Stimulated activated CD4-positive, alpha-beta T cell treated with anti-CD3 and anti-CD28 coated beads, Interleukin-15, amount 100 ng/mL, for 48 hours (primary cell): Measurements from ENCODE around the gene PAX8.

Experiments
- DNase-seq, 2 donors: peaks; one replicate each; pipeline ENCODE4 v3.0.0-alpha.2; 2020; ENCODE audit warnings: low read depth in 2 of 2

Gene PAX8

DNA sequence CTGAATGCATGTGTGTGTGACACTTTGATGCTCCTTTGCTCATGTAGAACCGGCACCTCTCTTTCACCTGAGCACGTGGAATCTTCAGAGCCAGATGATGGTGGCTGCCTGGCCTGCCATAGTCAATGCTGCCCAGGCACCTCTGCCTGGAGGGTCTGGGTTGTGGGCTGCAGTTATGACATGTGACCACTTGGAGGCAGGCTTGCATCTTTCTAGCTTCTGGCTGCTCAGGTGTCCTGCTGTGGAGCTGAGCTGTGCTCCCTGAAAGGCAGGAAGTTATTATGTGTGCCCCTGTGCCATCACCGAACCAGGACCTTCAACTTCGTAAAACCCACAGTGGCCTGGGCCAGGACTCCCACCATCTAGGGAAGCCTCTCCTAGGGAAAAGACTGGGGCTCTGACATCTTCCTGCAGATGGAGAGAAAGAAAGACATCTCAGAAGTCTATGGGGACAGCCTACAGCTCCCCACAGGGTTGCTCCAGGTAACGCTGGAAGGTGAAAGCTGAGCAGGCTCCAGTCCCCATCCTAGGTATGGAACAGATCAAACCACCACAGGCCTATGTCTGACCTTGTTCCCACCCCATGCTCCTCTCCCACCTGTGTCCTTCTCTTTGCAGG lies 74.7 kb downstream of the PAX8 start:
- peak; percentile 51 to 64 for DNase-seq

- no peak for DNase-seq
These were observed 75.5 kb downstream of the PAX8 start for GRCh38 chr2:113203217-113203530.

DNA sequence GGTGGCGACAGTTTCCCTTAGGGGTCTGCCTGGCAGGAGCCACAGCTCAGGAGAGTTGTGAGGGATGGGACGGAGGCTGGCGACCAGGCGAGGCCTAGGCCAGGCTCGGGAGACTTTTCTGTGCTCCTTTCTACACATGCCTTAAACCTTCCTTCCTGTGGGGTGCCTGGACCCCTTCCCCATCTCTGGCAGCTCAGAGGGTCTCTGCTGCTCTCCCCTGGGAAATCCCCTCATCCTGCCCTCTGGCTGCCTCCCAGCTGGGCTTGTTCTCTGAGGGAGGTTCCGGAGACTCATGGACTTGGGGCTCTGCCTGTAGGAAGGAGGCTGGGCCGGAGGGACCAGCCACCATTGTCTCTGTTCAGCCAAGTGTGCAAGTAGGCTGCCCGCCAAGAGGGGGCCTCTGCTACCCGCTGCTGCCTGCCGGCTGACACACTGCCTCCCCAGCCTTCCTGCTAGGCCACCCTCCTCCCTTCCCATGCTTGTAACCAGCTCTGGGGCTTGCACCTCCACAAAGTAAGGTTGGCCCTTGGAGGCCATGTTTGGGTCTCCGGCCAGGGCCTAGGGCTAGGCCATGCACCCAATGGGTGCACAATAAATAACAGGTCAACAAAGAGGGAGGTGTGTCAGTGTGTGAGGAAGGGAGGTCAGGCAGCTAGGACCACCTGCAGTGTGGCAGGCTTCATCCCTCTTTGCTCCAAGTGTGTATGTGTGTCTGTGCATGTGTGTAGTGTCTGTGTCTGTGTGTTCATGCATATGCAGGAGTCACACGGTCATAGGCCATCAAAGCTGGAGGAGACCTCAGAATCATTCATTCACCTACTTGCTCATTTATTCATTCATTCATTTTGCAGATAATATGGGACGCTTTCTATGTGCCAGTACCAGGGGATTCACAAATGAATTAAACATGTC lies 76.2 kb downstream of the PAX8 start:
- DNase-seq: no peak

GRCh38 chr2:113201496-113202304 lies 77.0 kb downstream of the PAX8 start:
- DNase-seq: no peak

- DNase-seq: no peak
These were observed 77.8 kb downstream of the PAX8 start for GRCh38 chr2:113200736-113201490.

DNA sequence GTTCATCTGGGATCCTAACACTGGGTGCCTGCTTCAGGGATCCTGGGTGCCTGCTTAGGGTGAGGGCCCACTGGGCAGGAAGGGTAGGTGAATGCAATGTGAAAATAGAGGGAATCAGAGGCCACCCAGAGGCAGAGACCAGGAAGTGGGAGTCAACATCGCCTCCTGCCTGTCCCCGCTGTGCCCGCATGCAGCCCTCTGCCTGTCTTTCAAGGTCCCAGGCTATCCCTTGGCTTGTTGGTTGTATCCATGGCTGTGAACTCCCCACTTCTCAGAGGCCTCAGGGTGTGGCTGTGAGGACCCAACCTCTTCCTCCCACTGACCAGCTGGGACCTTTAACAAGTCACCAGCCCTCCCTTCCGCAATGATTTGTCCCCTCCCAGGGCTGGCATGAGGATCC lies 78.5 kb downstream of the PAX8 start:
- DNase-seq: no peak

GRCh38 chr2:113198790-113199612 lies 79.7 kb downstream of the PAX8 start:
- DNase-seq: peak; percentile 59 to 68

DNA sequence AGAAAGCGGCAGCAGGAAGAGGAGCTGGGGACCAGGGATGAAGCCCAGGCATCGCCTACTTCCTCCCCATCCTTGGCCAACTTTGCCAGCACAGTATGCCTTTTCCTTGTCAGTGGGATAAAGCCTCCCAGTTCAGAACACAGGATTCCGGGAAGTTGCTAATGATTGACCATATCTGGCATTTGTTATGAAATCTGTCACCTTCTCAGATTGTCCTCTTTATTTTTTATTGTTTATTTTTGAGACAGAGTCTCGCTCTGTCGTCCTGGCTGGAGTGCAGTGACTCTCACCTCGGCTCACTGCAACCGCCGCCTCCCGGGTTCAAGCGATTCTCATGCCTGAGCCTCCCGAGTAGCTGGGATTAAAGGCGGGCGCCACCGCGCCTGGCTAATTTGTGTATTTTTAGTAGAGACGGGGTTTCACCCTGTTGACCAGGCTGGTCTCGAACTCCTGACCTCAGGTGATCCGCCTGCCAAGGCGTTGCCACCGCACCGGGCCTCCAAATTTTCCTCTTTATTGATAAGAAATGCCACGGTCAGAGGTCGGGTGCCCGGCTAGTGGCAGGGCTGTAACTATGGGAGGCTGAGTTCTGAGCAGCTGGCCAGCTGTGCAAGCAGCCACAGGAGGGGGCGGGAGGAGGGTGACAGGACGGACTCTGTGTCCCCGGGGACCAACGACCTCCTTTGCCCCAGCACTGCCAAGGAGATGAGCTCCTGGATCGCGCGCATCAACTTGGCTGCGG lies 80.5 kb downstream of the PAX8 start:
- DNase-seq: no peak

DNA sequence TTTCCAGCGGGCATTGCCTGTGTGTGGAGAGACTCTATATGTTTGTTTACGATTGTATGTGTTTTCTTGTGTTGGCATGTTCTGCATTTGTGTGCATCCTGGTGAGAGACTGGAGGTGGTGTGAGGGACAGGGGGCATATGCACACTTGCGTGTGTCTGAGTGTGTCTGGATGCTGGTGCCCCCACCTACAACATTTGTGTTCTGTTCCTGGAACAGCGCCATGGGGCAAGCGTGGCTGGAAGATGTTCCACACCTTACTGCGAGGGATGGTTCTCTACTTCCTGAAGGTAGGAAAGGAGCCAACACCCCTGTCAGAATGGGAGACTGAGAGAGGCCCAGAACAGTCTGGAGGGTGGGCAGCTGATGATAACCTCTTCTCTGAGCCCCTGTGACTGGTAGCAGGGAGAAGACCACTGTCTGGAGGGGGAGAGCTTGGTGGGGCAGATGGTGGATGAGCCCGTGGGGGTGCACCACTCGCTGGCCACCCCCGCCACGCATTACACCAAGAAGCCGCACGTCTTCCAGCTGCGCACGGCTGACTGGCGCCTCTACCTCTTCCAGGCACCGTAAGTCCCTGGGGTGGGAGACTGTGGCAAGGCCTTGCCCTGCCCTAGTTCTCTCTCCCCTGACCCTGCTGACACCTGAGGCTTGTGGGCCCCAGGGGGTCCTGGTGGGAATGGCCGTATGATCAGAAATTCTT lies 81.2 kb downstream of the PAX8 start:
- no peak for DNase-seq

DNA sequence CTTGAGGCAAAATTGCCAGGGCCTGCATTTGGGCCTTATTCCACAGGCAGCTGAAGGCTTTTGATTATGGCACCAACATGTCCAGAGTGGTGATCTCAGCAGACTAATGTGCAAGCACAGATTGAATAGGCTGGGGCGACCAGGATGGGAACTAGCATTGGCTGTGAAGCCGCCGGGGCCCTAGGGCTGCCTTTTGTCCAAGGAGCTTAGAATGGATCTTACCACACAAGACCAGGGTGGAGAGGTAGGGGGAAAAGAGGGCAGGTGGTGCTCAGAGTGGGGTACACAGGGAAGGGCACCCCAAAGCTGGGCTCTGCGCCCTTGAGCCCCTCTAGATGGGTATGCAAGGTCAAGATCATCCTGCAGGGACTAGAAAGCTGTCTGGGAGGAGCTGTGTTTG lies 81.9 kb downstream of the PAX8 start:
- DNase-seq: no peak

DNA sequence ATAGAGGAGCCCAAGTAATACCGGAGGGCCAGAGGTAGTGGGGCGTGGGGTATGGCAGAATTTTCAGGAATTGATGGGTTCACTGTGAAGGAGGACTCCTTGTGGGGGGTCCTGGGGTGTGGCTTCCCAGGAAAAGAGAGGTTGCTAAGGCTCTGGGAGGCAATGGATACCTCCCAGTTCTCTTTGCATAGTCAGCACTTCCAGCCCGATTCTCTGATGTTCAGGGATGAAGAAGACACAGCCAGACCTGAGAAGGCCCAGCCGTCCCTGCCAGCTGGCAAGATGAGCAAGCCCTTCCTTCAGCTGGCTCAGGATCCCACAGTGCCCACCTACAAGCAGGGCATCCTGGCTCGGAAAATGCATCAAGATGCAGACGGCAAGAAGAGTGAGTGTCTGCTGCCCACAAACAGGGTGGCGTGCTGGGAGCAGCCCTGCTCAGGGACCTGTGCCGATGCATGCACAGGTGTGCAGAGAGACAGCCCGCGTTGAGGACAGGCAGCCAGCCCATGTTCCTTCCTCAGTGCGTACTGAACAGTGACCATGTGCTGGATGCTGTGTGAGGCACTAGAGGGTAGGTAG lies 82.7 kb downstream of the PAX8 start:
- no peak for DNase-seq

DNA sequence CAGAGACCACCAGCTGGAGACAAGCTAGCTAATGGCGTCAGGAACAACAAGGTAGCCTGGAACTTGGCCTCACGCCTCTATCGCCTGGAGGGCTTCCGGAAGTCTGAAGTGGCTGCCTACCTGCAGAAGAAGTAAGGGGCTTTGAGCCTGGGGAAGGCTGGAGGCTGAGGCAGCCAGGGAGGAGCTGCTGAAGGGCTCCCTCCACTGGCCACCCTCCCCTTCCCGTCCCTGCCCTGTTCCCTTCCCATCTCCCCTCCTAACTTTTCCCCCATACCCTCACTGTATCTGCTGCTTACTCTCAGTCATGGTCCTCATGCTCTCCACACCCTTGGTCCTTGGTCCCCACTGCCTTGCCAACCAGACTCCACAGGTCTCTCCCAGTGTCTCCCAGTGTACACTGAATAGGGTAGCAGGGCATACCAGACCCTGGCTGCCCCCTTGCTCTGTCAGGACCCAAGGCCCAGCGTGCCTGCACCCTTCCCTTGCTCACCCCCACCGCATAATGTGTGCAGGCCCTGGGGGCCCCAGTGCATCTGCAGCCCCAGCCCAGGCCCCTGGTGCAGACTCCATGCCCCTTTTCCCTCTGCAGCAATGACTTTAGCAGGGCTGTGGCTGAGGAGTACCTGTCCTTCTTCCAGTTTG lies 86.1 kb downstream of the PAX8 start:
- DNase-seq: no peak

- no peak for DNase-seq
These were observed 87.8 kb downstream of the PAX8 start for GRCh38 chr2:113190871-113191270.

GRCh38 chr2:113187771-113188170 lies 91.0 kb downstream of the PAX8 start:
- no peak for DNase-seq

DNA sequence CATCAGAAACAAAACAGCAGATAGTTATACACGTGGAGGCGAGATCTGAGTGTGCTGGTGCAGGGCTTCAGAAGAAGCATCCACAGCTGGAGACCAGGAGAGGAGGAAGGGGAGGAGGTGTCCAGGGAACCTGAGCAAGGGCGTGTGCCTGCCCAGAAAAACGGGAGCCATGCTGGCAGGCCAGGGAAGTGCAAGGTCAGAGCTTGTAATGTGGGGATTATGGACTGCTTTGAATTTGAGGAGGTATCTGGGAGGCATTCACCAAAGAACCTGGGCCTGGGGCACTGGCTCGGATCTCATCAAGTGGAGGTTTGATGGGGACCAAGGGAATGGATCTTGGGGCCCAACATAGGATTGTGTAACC lies 92.3 kb downstream of the PAX8 start:
- DNase-seq: no peak

- DNase-seq: no peak
These were observed 92.9 kb downstream of the PAX8 start for GRCh38 chr2:113185664-113186432.

GRCh38 chr2:113184531-113185230 lies 94.0 kb downstream of the PAX8 start:
- no peak for DNase-seq
